DMS79 (cell line): ENCODE measurements around the gene ZMYM2.

ENCODE experiments used
- DNase-seq: peaks from one replicate; lab custom pipeline; 2025; lab: John Stamatoyannopoulos, UW

The ZMYM2 gene

GRCh38 chr13:20134732-20135131 lies 176.2 kb downstream of the ZMYM2 start:
- DNase-seq = no peak

- DNase-seq = no peak
These were observed 178.5 kb downstream of the ZMYM2 start for GRCh38 chr13:20136781-20137703.

GRCh38 chr13:20137875-20138274 lies 179.3 kb downstream of the ZMYM2 start:
- no peak for DNase-seq

GRCh38 chr13:20140487-20140886 lies 182.0 kb downstream of the ZMYM2 start:
- DNase-seq = no peak
